ENCODE data around the gene ERAP2. TPM values are rescaled to one million over a fixed set of nuclear protein-coding genes. Genes with fewer than 3 reads are reported as not detected.

Gene ERAP2
- total RNA-seq, 1 donor from 2014 or later: 31.2 TPM

GRCh38 chr5:96896276-96896675, 20.0 kb downstream of the ERAP2 start:
- DNase-seq (ENCODE audit: low read depth in 2 of 2): peak in 1 of 2 donors; percentile 54

GRCh38 chr5:96896806-96897205, 20.5 kb downstream of the ERAP2 start:
- DNase-seq (ENCODE audit: low read depth in 2 of 2): no peak

- DNase-seq (ENCODE audit: low read depth in 2 of 2): peak in 1 of 2 donors; percentile 26
Observed at GRCh38 chr5:96901384-96901783, 25.1 kb downstream of the ERAP2 start.

- no peak for DNase-seq (ENCODE audit: low read depth in 2 of 2)
Observed at GRCh38 chr5:96901841-96902240, 25.5 kb downstream of the ERAP2 start.

- no peak for DNase-seq (ENCODE audit: low read depth in 2 of 2)
Observed at GRCh38 chr5:96902876-96903275, 26.6 kb downstream of the ERAP2 start.

- DNase-seq (ENCODE audit: low read depth in 2 of 2): no peak
Observed at GRCh38 chr5:96903300-96903699, 27.0 kb downstream of the ERAP2 start.

- no peak for DNase-seq (ENCODE audit: low read depth in 2 of 2)
Observed at GRCh38 chr5:96904054-96904931, 28.0 kb downstream of the ERAP2 start.

- no peak for DNase-seq (ENCODE audit: low read depth in 2 of 2)
Observed at GRCh38 chr5:96905864-96906263, 29.6 kb downstream of the ERAP2 start.

- DNase-seq (ENCODE audit: low read depth in 2 of 2): no peak
Observed at GRCh38 chr5:96909003-96909402, 32.7 kb downstream of the ERAP2 start.

DNA sequence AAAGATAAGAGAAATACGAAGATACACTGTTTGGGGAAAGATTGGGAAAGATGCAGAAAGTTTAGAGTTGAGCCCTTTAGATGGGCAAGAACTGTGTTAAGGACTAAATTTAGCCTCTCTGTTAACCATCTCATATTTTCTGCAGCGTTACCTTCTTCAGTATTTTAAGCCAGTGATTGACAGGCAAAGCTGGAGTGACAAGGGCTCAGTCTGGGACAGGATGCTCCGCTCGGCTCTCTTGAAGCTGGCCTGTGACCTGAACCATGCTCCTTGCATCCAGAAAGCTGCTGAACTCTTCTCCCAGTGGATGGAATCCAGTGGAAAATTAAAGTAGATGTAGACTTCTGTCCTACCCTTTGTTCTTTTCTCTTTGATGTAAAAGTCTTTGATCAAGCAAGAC, 33.1 kb downstream of the ERAP2 start:
- DNase-seq (ENCODE audit: low read depth in 2 of 2): no peak

DNA sequence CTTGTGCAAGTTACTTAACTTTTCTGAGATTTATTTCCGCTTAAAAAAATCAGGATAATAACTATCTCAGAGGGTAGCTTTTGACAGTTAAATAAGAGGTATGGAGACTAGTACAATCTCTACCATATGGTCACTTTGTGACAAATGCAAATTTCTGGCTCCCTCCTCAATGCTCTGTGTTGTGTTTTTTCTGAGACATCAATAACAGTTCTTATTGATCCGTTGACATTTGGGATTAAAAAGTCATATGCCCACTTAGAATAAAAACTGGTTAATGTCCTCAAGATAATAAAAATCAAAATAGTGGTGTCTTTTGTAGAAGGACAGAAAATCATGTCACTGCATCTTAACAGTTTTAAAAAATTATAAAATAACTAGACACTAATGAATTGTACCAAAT, 34.8 kb downstream of the ERAP2 start:
- no peak for DNase-seq (ENCODE audit: low read depth in 2 of 2)

DNA sequence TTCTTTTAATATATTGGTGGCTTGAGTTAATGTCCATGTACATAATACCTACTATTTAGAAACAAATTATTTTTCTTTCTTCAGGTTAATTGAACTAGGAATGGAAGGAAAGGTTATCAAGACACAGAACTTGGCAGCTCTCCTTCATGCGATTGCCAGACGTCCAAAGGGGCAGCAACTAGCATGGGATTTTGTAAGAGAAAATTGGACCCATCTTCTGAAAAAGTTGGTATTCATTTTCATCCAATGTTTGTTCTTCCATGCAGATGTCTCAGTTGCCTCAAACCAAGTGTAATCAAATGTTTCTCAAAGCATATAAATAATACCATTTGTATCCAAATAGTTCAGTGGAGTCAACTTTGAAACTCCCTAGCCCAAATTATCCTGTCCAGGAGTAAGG, 36.9 kb downstream of the ERAP2 start:
- DNase-seq (ENCODE audit: low read depth in 2 of 2): no peak

- DNase-seq (ENCODE audit: low read depth in 2 of 2): no peak
Observed at GRCh38 chr5:96919754-96920197, 43.5 kb downstream of the ERAP2 start.

GRCh38 chr5:96920744-96921355, 44.5 kb downstream of the ERAP2 start:
- DNase-seq (ENCODE audit: low read depth in 2 of 2): no peak

GRCh38 chr5:96922499-96923244, 46.4 kb downstream of the ERAP2 start:
- no peak for DNase-seq (ENCODE audit: low read depth in 2 of 2)

DNA sequence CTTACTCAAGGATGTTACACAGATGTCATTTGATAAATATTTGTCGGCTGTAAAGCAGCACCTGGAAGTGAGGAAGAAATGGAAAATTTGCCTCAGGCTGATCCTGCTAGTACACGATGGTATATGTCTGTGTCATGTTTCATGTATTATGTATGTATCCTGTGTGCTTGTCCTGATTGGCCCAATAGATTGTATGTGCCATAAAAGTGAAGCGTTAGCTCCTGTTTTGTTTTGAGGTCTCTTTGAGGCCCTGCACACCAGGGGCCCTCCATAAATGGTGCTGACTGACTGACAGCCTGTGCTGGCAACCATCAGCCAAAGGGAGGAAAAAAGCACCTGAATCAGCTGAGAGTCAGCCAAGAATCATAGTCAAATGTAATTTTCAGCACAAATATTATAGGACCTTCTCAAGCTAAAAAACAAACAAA, 47.7 kb downstream of the ERAP2 start:
- peak in 1 of 2 donors; percentile 54 for DNase-seq (ENCODE audit: low read depth in 2 of 2)

- no peak for DNase-seq (ENCODE audit: low read depth in 2 of 2)
Observed at GRCh38 chr5:96926276-96926675, 50.0 kb downstream of the ERAP2 start.

GRCh38 chr5:96927008-96927407, 50.7 kb downstream of the ERAP2 start:
- no peak for DNase-seq (ENCODE audit: low read depth in 2 of 2)

- no peak for DNase-seq (ENCODE audit: low read depth in 2 of 2)
Observed at GRCh38 chr5:96928931-96929708, 52.8 kb downstream of the ERAP2 start.

GRCh38 chr5:96930058-96930457, 53.8 kb downstream of the ERAP2 start:
- DNase-seq (ENCODE audit: low read depth in 2 of 2): peak in 1 of 2 donors; percentile 21

DNA sequence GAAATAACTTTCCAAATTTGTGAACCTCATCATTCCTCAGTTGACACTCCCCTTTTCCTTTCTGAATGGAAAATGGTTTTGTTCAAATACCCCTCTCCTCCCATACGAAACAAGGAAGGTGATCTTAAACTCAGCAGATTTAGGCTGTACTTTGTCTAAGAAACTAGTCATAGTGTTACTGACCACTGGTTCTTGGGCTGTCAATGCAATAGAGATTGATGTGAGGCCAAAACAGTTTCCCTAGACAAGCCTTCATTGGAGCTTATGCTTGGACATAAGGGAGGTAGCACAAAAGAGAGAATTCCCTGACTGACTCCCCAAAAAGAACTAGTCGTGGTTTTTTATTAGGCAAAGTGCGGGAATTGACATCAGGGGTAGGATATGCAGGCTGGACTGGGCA, 54.3 kb downstream of the ERAP2 start:
- no peak for DNase-seq (ENCODE audit: low read depth in 2 of 2)

All from lung microvascular endothelial cell (primary cell).